K562 (cell line): ENCODE data around the gene SRSF9. TPM values are rescaled to one million over a fixed set of nuclear protein-coding genes. Genes with fewer than 3 reads are reported as not detected.

Source experiments
- ATAC-seq: fragments of 200-7000 bp; cut with Tn5 transposase; 3 replicates; pipeline ENCODE4 v1.9.1; 2020; ENCODE audit warnings: moderate library complexity
- BruUV-seq: library from RNA; stranded (reverse); fragments of 400-500 nt; replicated peaks from 2 replicates; lab custom pipeline; 2021; lab: Mats Ljungman, UMichigan
- CTCF ChIA-PET: fragments of 300-600 bp; formaldehyde crosslinking; extraction: SDS; loops from one replicate; lab custom pipeline; 2021; ENCODE audit warnings: low intra/inter-chr PET ratio; lab: Yijun Ruan, JAX
- POLR2A ChIA-PET: fragments of 300-600, 350-650 bp; sonication (Branson Sonifier 250); formaldehyde crosslinking; extraction: SDS; loops from one replicate; lab custom pipeline; 2021; ENCODE audit warnings: antibody characterized with exemption, inconsistent platforms; lab: Yijun Ruan, JAX
- DNase-seq, 4 experiments: peaks; one replicate each; pipeline versions ENCODE4 v3.0.0 to v3.0.0-alpha.2; 2011 to 2018; ENCODE audit warnings: low spot score in 3 of 4, mixed read lengths in 3 of 4; ENCODE audit errors: extremely low read depth in 1 of 4
- FAIRE-seq: peaks from 2 replicates; lab custom pipeline; 2011; peaks lifted over from hg19 to GRCh38; lab: Jason Lieb, UNC
- H2AFZ ChIP-seq: 2 replicates; pipeline ENCODE4 v1.6.0; 2011; ENCODE audit warnings: low read depth, low read length, control low read depth, inconsistent platforms
- H3K27ac ChIP-seq: fragments of 200-600 bp; 3 replicates; pipeline ENCODE4 v1.8.0; 2011; ENCODE audit warnings: low read depth, mild to moderate bottlenecking, control low read depth, inconsistent platforms, low read length, moderate library complexity, mixed read lengths; ENCODE audit errors: extremely low read depth
- H3K27me3 ChIP-seq, 2 experiments: fragments of 300-600 bp in 1 of 2; 2 replicates in 1 of 2; 3 replicates in 1 of 2; pipeline versions ENCODE4 v1.6.0 to v1.8.0; 2011; ENCODE audit warnings: inconsistent platforms in 2 of 2, low read length in 2 of 2, mild to moderate bottlenecking in 1 of 2, mixed read lengths in 1 of 2, moderate library complexity in 1 of 2; ENCODE audit not compliant: control insufficient read depth in 2 of 2, insufficient read depth in 2 of 2
- H3K36me3 ChIP-seq: fragments of 300-600 bp; 3 replicates; pipeline ENCODE4 v1.8.0; 2011; ENCODE audit warnings: mild to moderate bottlenecking, low read length, inconsistent platforms; ENCODE audit not compliant: control insufficient read depth, insufficient read depth
- H3K4me1 ChIP-seq, 2 experiments: fragments of 200-600 bp in 1 of 2; replicated peaks in 1 of 2; 2 replicates in 1 of 2; 3 replicates in 1 of 2; pipeline versions ENCODE4 v1.5.1 to v1.8.0; 2011; ENCODE audit warnings: inconsistent platforms in 2 of 2, low read length in 2 of 2, mild to moderate bottlenecking in 1 of 2, mixed read lengths in 1 of 2, moderate library complexity in 1 of 2; ENCODE audit not compliant: control insufficient read depth in 2 of 2, insufficient read depth in 2 of 2
- H3K4me2 ChIP-seq: 2 replicates; pipeline ENCODE4 v1.6.1; 2011; ENCODE audit warnings: low read length, control low read depth, inconsistent platforms, mixed read lengths; ENCODE audit not compliant: insufficient read depth
- H3K4me3 ChIP-seq: fragments of 200-600 bp; sonication (generic), shearing (Covaris generic); 2 replicates; pipeline ENCODE4 v1.5.1; 2016; ENCODE audit warnings: control low read depth, inconsistent platforms
- H3K79me2 ChIP-seq: fragments of 200-600 bp; 3 replicates; pipeline ENCODE4 v1.8.0; 2011; ENCODE audit warnings: low read length, inconsistent platforms; ENCODE audit not compliant: control insufficient read depth, insufficient read depth
- H3K9ac ChIP-seq, 2 experiments: 2 replicates each; pipeline versions ENCODE4 v1.6.0 to v1.6.1; 2011; ENCODE audit warnings: low read depth in 2 of 2, low read length in 2 of 2, control low read depth in 1 of 2, inconsistent platforms in 1 of 2, mild to moderate bottlenecking in 1 of 2, mixed read lengths in 1 of 2; ENCODE audit not compliant: insufficient read depth in 1 of 2
- H3K9me1 ChIP-seq: one replicate; pipeline ENCODE4 v1.6.0; 2011; ENCODE audit warnings: inconsistent platforms, mild to moderate bottlenecking, low read length, moderate library complexity; ENCODE audit not compliant: control insufficient read depth, insufficient read depth
- H3K9me3 ChIP-seq: replicated peaks from 2 replicates; pipeline ENCODE4 v1.5.1; 2011; ENCODE audit warnings: low read depth, low read length, inconsistent platforms; ENCODE audit not compliant: control insufficient read depth, insufficient read depth
- H4K20me1 ChIP-seq: replicated peaks from 2 replicates; pipeline ENCODE4 v1.6.1; 2011; ENCODE audit warnings: low read length, inconsistent platforms, mixed read lengths; ENCODE audit not compliant: control insufficient read depth, insufficient read depth
- ATF4 ChIP-seq: fragments of 450-650 bp; formaldehyde crosslinking; IDR thresholded peaks from 2 replicates; pipeline ENCODE4 v1.4.0; 2022; ENCODE audit warnings: mild to moderate bottlenecking, moderate library complexity
- FOXK1 ChIP-seq: sonication (generic); formaldehyde crosslinking; IDR thresholded peaks from 2 replicates; pipeline ENCODE4 v1.8.0; 2022; ENCODE audit warnings: missing genetic modification reagents, mild to moderate bottlenecking, borderline replicate concordance
- FOXP1 ChIP-seq: sonication (generic); formaldehyde crosslinking; IDR thresholded peaks from 2 replicates; pipeline ENCODE4 v1.8.0; 2022; ENCODE audit warnings: mild to moderate bottlenecking, missing genetic modification reagents
- GABPB1 ChIP-seq: sonication (generic); formaldehyde crosslinking; IDR thresholded peaks from 2 replicates; pipeline ENCODE4 v1.8.0; 2022; ENCODE audit warnings: mild to moderate bottlenecking, missing genetic modification reagents
- NR2C2 ChIP-seq, 2 experiments: fragments of 200-800 bp in 1 of 2; sonication (Bioruptor generic) in 1 of 2; sonication (generic) in 1 of 2; formaldehyde crosslinking in 1 of 2; IDR thresholded peaks; 2 replicates each; pipeline versions ENCODE4 v1.6.1 to v1.8.0; 2016 to 2022; ENCODE audit warnings: mild to moderate bottlenecking in 1 of 2, missing compliant biosample characterization in 1 of 2, missing genetic modification characterization in 1 of 2, missing genetic modification reagents in 1 of 2
- PURB ChIP-seq: sonication (generic); formaldehyde crosslinking; IDR thresholded peaks from 2 replicates; pipeline ENCODE4 v1.9.0; 2021; ENCODE audit warnings: low read depth, mild to moderate bottlenecking, missing genetic modification reagents
- RREB1 ChIP-seq: fragments of 250-450 bp; sonication (Bioruptor Pico); IDR thresholded peaks from 2 replicates; pipeline ENCODE4 v1.4.0; 2020
- SAP30 ChIP-seq: fragments of 200-600 bp; sonication (generic); IDR thresholded peaks from 2 replicates; pipeline ENCODE4 v1.6.1; 2012; ENCODE audit warnings: borderline replicate concordance, low read depth, mild to moderate bottlenecking, moderate library complexity, low read length, control low read depth, inconsistent platforms; ENCODE audit not compliant: insufficient read depth, poor library complexity, severe bottlenecking
- UBTF ChIP-seq, 2 experiments: IDR thresholded peaks; 2 replicates each; pipeline ENCODE4 v1.6.1; 2012; ENCODE audit warnings: improper control_type of control experiment in 2 of 2, low read depth in 2 of 2, low read length in 2 of 2, borderline replicate concordance in 1 of 2
- ZFX ChIP-seq: sonication (generic); formaldehyde crosslinking; IDR thresholded peaks from 2 replicates; pipeline ENCODE4 v1.8.0; 2022; ENCODE audit warnings: mild to moderate bottlenecking, missing genetic modification reagents, moderate library complexity
- WGBS: fragments of 100-300 bp; shearing (Covaris generic); methylation state at CpG from one replicate; pipeline ENCODE4 v1.1.6; 2016; ENCODE audit warnings: low coverage, mixed read lengths; ENCODE audit not compliant: insufficient coverage; ENCODE audit errors: missing lambda C conversion rate; 5-methylcytosine and 5-hydroxymethylcytosine counted together
- in situ Hi-C: fragments of 300-500 bp; cut with MboI; formaldehyde crosslinking; loops from 4 replicates; pipeline ENCODE4 v1.15.0; 2018; ENCODE audit warnings: inconsistent platforms, mixed read lengths
- intact Hi-C: fragments of 100-400 bp; cut with micrococcal nuclease; formaldehyde crosslinking; loops from 2 replicates; pipeline ENCODE4 v1.14.2; 2022
- polyA plus RNA-seq, 8 experiments: library from polyadenylated mRNA; depleted of rRNA in 4 of 8; stranded (reverse) in 5 of 8; unstranded in 3 of 8; fragments of >200 nt; fragmentation: Nextera tagmentation in 2 of 8; fragmentation: Illumina TruSeq in 1 of 8; extraction: Ambion mirVana in 2 of 8; extraction: Trizol in 1 of 8; gene quantifications; 2 replicates each; pipeline versions ENCODE4 v1.2.1 to v1.2.3, GENCODE V29; 2011 to 2014; ENCODE audit warnings: inconsistent platforms in 1 of 8, missing spikeins in 1 of 8
- total RNA-seq, 7 experiments: library from RNA; depleted of rRNA in 6 of 7; stranded (reverse); fragments of >200 nt in 6 of 7; fragmentation: Illumina TruSeq in 2 of 7; extraction: Trizol in 2 of 7; gene quantifications; 2 replicates each; pipeline versions ENCODE4 v1.2.1 to v1.2.3, GENCODE V29; 2011 to 2021; ENCODE audit warnings: low replicate concordance in 1 of 7

SRSF9 gene
- total and polyA plus RNA-seq, 9 of the 15 experiments (the other 6 are each of a cell fraction or from before 2014, with no cell fraction given), result 40.3 to 291 (median 230) TPM

- CTCF ChIA-PET, result interaction anchor here (0.6 kb wide), 1 partner anchor 13 kb away, joined by 6 read pairs; no protein-coding TSS in a partner anchor
- H3K9ac ChIP-seq, result peak overlapping the region; percentile 87 to 100
- no peaks in the 10 kb centered on the region for H3K27me3 ChIP-seq
- H3K9me1 ChIP-seq, result no peaks in the 10 kb centered on the region
- peak overlapping the region; percentile 96 for H3K27ac ChIP-seq
- peaks cover 33% of the 10 kb centered on the region for H3K36me3 ChIP-seq
- TSS peak; percentile 64 for BruUV-seq
- H3K4me3 ChIP-seq, result peak overlapping the region; percentile 90
- no peaks in the 10 kb centered on the region for H3K9me3 ChIP-seq
- H4K20me1 ChIP-seq, result peaks cover 28% of the 10 kb centered on the region
- 2% methylated on average over 26 of the region's 26 CpGs for WGBS
- H2AFZ ChIP-seq, result peak overlapping the region; percentile 88
- peak overlapping the region; percentile 97 for H3K4me2 ChIP-seq
- in situ Hi-C loops, result no loop called here
- POLR2A ChIA-PET, result interaction anchor here (0.5 to 3.1 kb wide), 7 partner anchors 10 to 269 kb away, joined by 3 to 16 read pairs (median 3); partner anchors contain the start of genes RNU4-1, RNU4-2 and RPLP0
- FAIRE-seq, result peak; percentile 79
- peaks cover 91% of the 10 kb centered on the region for H3K79me2 ChIP-seq
- ATAC-seq, result peak; percentile 61
- peaks cover 33 to 35% of the 10 kb centered on the region in 2 experiments for H3K4me1 ChIP-seq
- no peak for DNase-seq
- intact Hi-C loops, result loop anchor here (2.0 kb wide), 1 partner anchor 59 kb away; the partner anchor contains the start of gene COQ5
- no peak for TF ChIP-seq FOXK1
- TF ChIP-seq SAP30, result peak; percentile 63
- TF ChIP-seq PURB (CRISPR knock-in tag), result no peak
- 0 out of 2 replicates have a peak, but pooled peaks have one; percentile 19 for TF ChIP-seq GABPB1 (CRISPR knock-in tag)
- TF ChIP-seq RREB1 (CRISPR knock-in tag), result no peak
- no peak for TF ChIP-seq NR2C2 (CRISPR knock-in tag; IDR thresholded peaks at IDR 0.05)
- TF ChIP-seq NR2C2 (tag; IDR thresholded peaks at IDR 0.05), result 0 out of 2 replicates have a peak, but pooled peaks have one; percentile 23
- no peak for TF ChIP-seq ATF4 (CRISPR knock-in tag)
- 0 out of 4 replicates have a peak, but pooled peaks of 1 of the 2 experiments have one; percentile 28 for TF ChIP-seq UBTF (IDR thresholded peaks at IDR 0.05; ENCODE audit: borderline replicate concordance in 1 of 2, low read depth in 2 of 2, low read length in 2 of 2)
- TF ChIP-seq FOXP1 (CRISPR knock-in tag), result 0 out of 2 replicates have a peak, but pooled peaks have one; percentile 4
- peak; percentile 67 for TF ChIP-seq ZFX
These were observed 719 bp upstream of the SRSF9 start for GRCh38 chr12:120470150-120470784.
